Caco-2 (cell line): Measurements from ENCODE around the gene ST8SIA1. TPM values are rescaled to one million over a fixed set of nuclear protein-coding genes. Genes with fewer than 3 reads are reported as not detected.

ENCODE experiments used
- BruUV-seq: library from RNA; stranded (reverse); fragments of 400-500 nt; replicated peaks from 2 replicates; lab custom pipeline; 2021; lab: Mats Ljungman, UMichigan
- CTCF ChIA-PET: fragments of 300-600 bp; sonication (Branson Sonifier 250); formaldehyde crosslinking; loops from one replicate; lab custom pipeline; 2022; ENCODE audit warnings: antibody characterized with exemption; lab: Charles Lee
- POLR2A ChIA-PET: fragments of 300-600 bp; sonication (Branson Sonifier 250); formaldehyde crosslinking; loops from one replicate; lab custom pipeline; 2022; ENCODE audit warnings: antibody characterized with exemption; lab: Charles Lee
- DNase-seq, 2 experiments: peaks; one replicate each; pipeline versions ENCODE4 v3.0.0 to v3.0.0-alpha.2; 2020 to 2022
- H3K27me3 ChIP-seq: replicated peaks from 2 replicates; pipeline ENCODE4 v1.6.0; 2011; ENCODE audit warnings: low read length; ENCODE audit not compliant: control insufficient read depth, insufficient read depth
- H3K36me3 ChIP-seq: 2 replicates; pipeline ENCODE4 v1.5.1; 2011; ENCODE audit warnings: low read length; ENCODE audit not compliant: control insufficient read depth, insufficient read depth
- H3K4me1 ChIP-seq: fragments of 250-450 bp; sonication (Bioruptor Pico); 2 replicates; pipeline ENCODE4 v1.5.1; 2020; ENCODE audit warnings: mild to moderate bottlenecking
- H3K4me3 ChIP-seq: 2 replicates; pipeline ENCODE4 v1.5.1; 2011; ENCODE audit warnings: low read depth, mild to moderate bottlenecking, control low read depth, low read length
- H3K9me3 ChIP-seq: fragments of 250-450 bp; sonication (Bioruptor Pico); 2 replicates; pipeline ENCODE4 v1.5.1; 2020; ENCODE audit warnings: mild to moderate bottlenecking, moderate library complexity
- H3K27ac Mint-ChIP-seq: one replicate; pipeline ENCODE4 v1.8.0; 2022; ENCODE audit warnings: mixed read lengths; ENCODE audit not compliant: unreplicated experiment
- H3K27me3 Mint-ChIP-seq: one replicate; pipeline ENCODE4 v1.8.0; 2022; ENCODE audit warnings: mixed read lengths; ENCODE audit not compliant: insufficient read depth, unreplicated experiment
- H3K36me3 Mint-ChIP-seq: one replicate; pipeline ENCODE4 v1.8.0; 2022; ENCODE audit warnings: mild to moderate bottlenecking, mixed read lengths; ENCODE audit not compliant: insufficient read depth, unreplicated experiment
- H3K4me1 Mint-ChIP-seq: one replicate; pipeline ENCODE4 v1.8.0; 2022; ENCODE audit warnings: low read depth, mixed read lengths; ENCODE audit not compliant: unreplicated experiment
- H3K4me3 Mint-ChIP-seq: one replicate; pipeline ENCODE4 v1.8.0; 2022; ENCODE audit warnings: mild to moderate bottlenecking, moderate library complexity, mixed read lengths; ENCODE audit not compliant: unreplicated experiment
- H3K9me3 Mint-ChIP-seq: one replicate; pipeline ENCODE4 v1.8.0; 2022; ENCODE audit warnings: mixed read lengths; ENCODE audit not compliant: unreplicated experiment
- intact Hi-C: fragments of 100-400 bp; cut with micrococcal nuclease; formaldehyde crosslinking; loops from one replicate; pipeline ENCODE4 v1.10.0; 2022; ENCODE audit not compliant: unreplicated experiment
- total RNA-seq: library from RNA; stranded (reverse); gene quantifications from 2 replicates; pipeline ENCODE4 v1.2.3, GENCODE V29; 2022
- TF ChIP-seq, protein P1 (sequence below), 2 experiments: fragments of 200-600 bp in 1 of 2; IDR thresholded peaks; 1 replicate in 1 of 2; 2 replicates in 1 of 2; pipeline versions ENCODE4 v1.5.1 to v1.8.0; 2011 to 2022; ENCODE audit warnings: antibody characterized with exemption in 1 of 2, control low read depth in 1 of 2, inconsistent platforms in 1 of 2, low read depth in 1 of 2, low read length in 1 of 2, mild to moderate bottlenecking in 1 of 2, moderate library complexity in 1 of 2; ENCODE audit not compliant: insufficient read depth in 1 of 2, severe bottlenecking in 1 of 2, unreplicated experiment in 1 of 2

Gene ST8SIA1
- total RNA-seq, 1 experiment from 2014 or later = not detected

DNA sequence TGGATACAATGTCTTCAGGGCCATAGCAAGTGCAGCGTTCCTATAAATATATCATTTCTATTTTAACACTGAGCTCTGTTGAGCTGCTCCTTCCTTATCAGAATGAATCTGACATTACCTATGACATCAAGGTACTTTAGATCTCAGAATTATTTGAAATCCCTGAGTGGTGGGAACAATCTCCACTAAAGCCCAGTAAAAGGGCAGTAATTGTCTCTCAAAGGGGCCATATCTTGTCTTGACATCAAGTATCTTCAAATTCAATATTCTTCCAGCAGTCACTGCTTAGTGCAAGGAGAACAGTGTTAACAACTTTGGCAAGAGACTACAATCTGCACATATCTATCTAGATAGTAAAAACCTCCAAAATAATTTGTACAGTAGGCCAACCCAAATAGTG, 21.7 kb upstream of the ST8SIA1 start:
- POLR2A ChIA-PET = no interaction called here
- intact Hi-C loops = no loop called here

DNA sequence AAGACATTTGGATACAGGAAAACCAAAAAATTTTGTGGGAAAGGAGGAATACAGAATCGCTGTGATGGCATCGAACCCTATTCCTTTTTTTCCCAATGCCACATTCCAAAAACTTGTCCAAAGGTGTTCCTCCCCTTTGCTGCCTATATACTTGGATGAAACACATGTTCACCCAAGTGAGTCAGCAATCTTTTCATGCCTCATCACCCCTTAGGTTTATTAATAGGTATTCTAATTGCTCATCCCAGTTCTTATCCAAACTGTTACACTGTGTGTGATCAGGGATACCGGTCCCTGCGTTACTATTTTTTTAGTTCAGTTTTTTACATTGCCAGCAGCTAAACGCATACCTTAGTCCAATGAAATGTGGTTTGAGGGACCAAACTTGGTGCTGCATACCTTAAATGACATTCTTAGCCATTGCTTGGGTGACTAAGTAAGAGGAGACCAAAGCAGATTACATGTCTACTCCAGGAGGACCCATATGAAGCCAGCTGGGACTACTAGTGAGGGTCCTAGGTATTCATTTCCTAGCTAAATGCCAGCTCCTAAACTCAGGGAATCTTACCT, 20.6 kb upstream of the ST8SIA1 start:
- no peaks in the 10 kb centered on the region for H3K4me1 ChIP-seq
- peaks cover 9% of the 10 kb centered on the region for H3K27me3 Mint-ChIP-seq
- no peaks in the 10 kb centered on the region for H3K9me3 ChIP-seq
- POLR2A ChIA-PET = interaction anchor here (0.5 kb wide), 1 partner anchor 236 kb away, joined by 3 read pairs; no protein-coding TSS in a partner anchor
- no TSS peak for BruUV-seq
- CTCF ChIA-PET = no interaction called here
- no peaks in the 10 kb centered on the region for H3K27me3 ChIP-seq
- H3K9me3 Mint-ChIP-seq = no peaks in the 10 kb centered on the region
- TF ChIP-seq, protein P1, sequence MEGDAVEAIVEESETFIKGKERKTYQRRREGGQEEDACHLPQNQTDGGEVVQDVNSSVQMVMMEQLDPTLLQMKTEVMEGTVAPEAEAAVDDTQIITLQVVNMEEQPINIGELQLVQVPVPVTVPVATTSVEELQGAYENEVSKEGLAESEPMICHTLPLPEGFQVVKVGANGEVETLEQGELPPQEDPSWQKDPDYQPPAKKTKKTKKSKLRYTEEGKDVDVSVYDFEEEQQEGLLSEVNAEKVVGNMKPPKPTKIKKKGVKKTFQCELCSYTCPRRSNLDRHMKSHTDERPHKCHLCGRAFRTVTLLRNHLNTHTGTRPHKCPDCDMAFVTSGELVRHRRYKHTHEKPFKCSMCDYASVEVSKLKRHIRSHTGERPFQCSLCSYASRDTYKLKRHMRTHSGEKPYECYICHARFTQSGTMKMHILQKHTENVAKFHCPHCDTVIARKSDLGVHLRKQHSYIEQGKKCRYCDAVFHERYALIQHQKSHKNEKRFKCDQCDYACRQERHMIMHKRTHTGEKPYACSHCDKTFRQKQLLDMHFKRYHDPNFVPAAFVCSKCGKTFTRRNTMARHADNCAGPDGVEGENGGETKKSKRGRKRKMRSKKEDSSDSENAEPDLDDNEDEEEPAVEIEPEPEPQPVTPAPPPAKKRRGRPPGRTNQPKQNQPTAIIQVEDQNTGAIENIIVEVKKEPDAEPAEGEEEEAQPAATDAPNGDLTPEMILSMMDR (IDR thresholded peaks at IDR 0.05; ENCODE audit: insufficient read depth in 1 of 2, low read depth in 1 of 2, low read length in 1 of 2, severe bottlenecking in 1 of 2, unreplicated experiment in 1 of 2) = no peak
- DNase-seq = no peak
- H3K27ac Mint-ChIP-seq = no peak overlapping the region
- intact Hi-C loops = no loop called here
- H3K4me3 ChIP-seq = no peak overlapping the region
- no peaks in the 10 kb centered on the region for H3K36me3 ChIP-seq
- no peak overlapping the region for H3K4me3 Mint-ChIP-seq
- no peaks in the 10 kb centered on the region for H3K4me1 Mint-ChIP-seq
- no peaks in the 10 kb centered on the region for H3K36me3 Mint-ChIP-seq

More for the DNA sequence above, 21.7 kb upstream of the ST8SIA1 start:
- H3K4me1 Mint-ChIP-seq = no peaks in the 10 kb centered on the region
- peaks cover 3% of the 10 kb centered on the region for H3K27me3 Mint-ChIP-seq
- H3K4me3 Mint-ChIP-seq = no peak overlapping the region
- Histone ChIP-seq H3K4me1 (no peaks in the 10 kb centered on the region), H3K27me3 (no peaks in the 10 kb centered on the region), H3K4me3 (no peak overlapping the region), H3K36me3 (no peaks in the 10 kb centered on the region), H3K9me3 (no peaks in the 10 kb centered on the region)
- BruUV-seq = no TSS peak
- H3K36me3 Mint-ChIP-seq = no peaks in the 10 kb centered on the region
- DNase-seq = no peak
- H3K9me3 Mint-ChIP-seq = no peaks in the 10 kb centered on the region
- CTCF ChIA-PET = no interaction called here
- no peak overlapping the region for H3K27ac Mint-ChIP-seq
- TF ChIP-seq, protein P1 (IDR thresholded peaks at IDR 0.05; ENCODE audit: insufficient read depth in 1 of 2, low read depth in 1 of 2, low read length in 1 of 2, severe bottlenecking in 1 of 2, unreplicated experiment in 1 of 2) = no peak

DNA sequence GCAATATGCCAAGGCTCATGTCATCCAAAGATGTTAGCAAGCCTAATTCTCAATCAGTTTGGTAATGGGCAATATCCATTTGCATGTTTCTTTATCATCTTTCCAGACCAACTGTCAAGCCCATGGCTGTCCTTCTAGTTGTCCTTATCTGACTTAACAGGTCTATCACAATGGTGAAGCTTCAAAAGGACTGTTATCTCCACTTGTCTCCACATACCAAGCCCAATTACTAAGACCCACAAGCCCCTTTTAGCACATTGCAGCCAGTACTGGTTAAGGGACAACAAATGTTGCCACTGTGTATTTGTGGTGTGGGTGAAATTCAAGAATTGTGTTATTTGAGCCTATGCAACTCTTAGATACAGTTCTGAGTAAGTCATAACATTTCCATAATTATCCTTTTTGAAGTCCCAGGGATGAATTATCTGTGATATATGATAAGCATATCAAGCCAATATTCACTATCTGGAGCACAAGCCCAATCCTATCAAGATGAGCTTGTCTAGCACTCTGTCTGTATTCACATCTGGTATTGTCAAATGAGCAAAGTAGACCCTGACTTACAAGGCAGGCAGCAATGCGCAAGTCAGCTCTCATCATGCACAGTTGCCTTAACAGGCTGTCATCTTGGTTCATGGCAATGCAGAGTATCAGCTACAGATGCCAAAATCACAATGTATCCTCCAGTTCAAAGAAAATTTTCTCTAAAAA, 19.3 kb upstream of the ST8SIA1 start:
- no peak overlapping the region for H3K27ac Mint-ChIP-seq
- no peak overlapping the region for H3K4me3 Mint-ChIP-seq
- DNase-seq = no peak
- Histone ChIP-seq H3K27me3 (no peaks in the 10 kb centered on the region), H3K9me3 (no peaks in the 10 kb centered on the region), H3K4me3 (no peak overlapping the region), H3K4me1 (no peaks in the 10 kb centered on the region), H3K36me3 (no peaks in the 10 kb centered on the region)
- ChIA-PET CTCF (no interaction called here), POLR2A (no interaction called here)
- TF ChIP-seq, protein P1 (IDR thresholded peaks at IDR 0.05; ENCODE audit: insufficient read depth in 1 of 2, low read depth in 1 of 2, low read length in 1 of 2, severe bottlenecking in 1 of 2, unreplicated experiment in 1 of 2) = no peak
- intact Hi-C loops = no loop called here
- peaks cover 20% of the 10 kb centered on the region for H3K27me3 Mint-ChIP-seq
- no peaks in the 10 kb centered on the region for H3K4me1 Mint-ChIP-seq
- H3K36me3 Mint-ChIP-seq = no peaks in the 10 kb centered on the region
- H3K9me3 Mint-ChIP-seq = no peaks in the 10 kb centered on the region
- BruUV-seq = no TSS peak
